Activated CD4-positive, alpha-beta memory T cell treated with anti-CD3 and anti-CD28 coated beads for 36 hours (primary cell): ENCODE results near the gene SLC44A4. TPM values are rescaled to one million over a fixed set of nuclear protein-coding genes. Genes with fewer than 3 reads are reported as not detected.
A peak's percentile ranks its signal among the peaks of the same experiment; 100 is the strongest.
"Not testable (repeated sequence)": the region's sequence is repeated elsewhere in the genome, so short reads cannot be mapped to it uniquely, and the experiment has no call there.

Source experiments
- CTCF ChIA-PET: fragments of 350-600 bp; sonication (Branson Sonifier 250); formaldehyde crosslinking; loops from one replicate; lab custom pipeline; 2021; ENCODE audit warnings: antibody characterized with exemption, inconsistent platforms; lab: Charles Lee
- POLR2A ChIA-PET: fragments of 350-600 bp; sonication (Branson Sonifier 250); formaldehyde crosslinking; loops from one replicate; lab custom pipeline; 2021; ENCODE audit warnings: antibody characterized with exemption; lab: Charles Lee
- DNase-seq: peaks from one replicate; pipeline ENCODE4 v3.0.0-alpha.2; 2020
- H3K27ac Mint-ChIP-seq: one replicate; pipeline ENCODE4 v1.8.0; 2021; ENCODE audit warnings: mixed read lengths
- H3K27me3 Mint-ChIP-seq: one replicate; pipeline ENCODE4 v1.8.0; 2021; ENCODE audit warnings: mixed read lengths
- H3K36me3 Mint-ChIP-seq: one replicate; pipeline ENCODE4 v1.8.0; 2021; ENCODE audit warnings: mixed read lengths
- H3K4me1 Mint-ChIP-seq: one replicate; pipeline ENCODE4 v1.8.0; 2021; ENCODE audit warnings: low read depth, mixed read lengths
- H3K4me3 Mint-ChIP-seq: one replicate; pipeline ENCODE4 v1.8.0; 2021; ENCODE audit warnings: mild to moderate bottlenecking, mixed read lengths
- H3K9me3 Mint-ChIP-seq: one replicate; pipeline ENCODE4 v1.8.0; 2021; ENCODE audit warnings: mixed read lengths
- intact Hi-C: fragments of 100-400 bp; cut with micrococcal nuclease; formaldehyde crosslinking; loops from one replicate; pipeline ENCODE4 v1.15.1; 2023
- total RNA-seq, 2 experiments: library from RNA; stranded (reverse); gene quantifications; one replicate each; pipeline ENCODE4 v1.2.3, GENCODE V29; 2021

Gene SLC44A4
- total RNA-seq, 2 experiments from 2014 or later: 0.17 TPM; not detected in 1

- peak overlapping the region; percentile 96 for H3K27ac Mint-ChIP-seq
- H3K4me3 Mint-ChIP-seq: peak overlapping the region; percentile 89
- no peaks in the 10 kb centered on the region for H3K9me3 Mint-ChIP-seq
- peak; percentile 85 for DNase-seq
- intact Hi-C loops: loop anchor here (2.0 to 10.0 kb wide), 5 partner anchors 15 to 1143 kb away; partner anchors contain the start of genes BRD2, GPSM3, LSM2 and LTA
- H3K27me3 Mint-ChIP-seq: no peaks in the 10 kb centered on the region
- CTCF ChIA-PET: interaction anchor here (1.6 kb wide), 1 partner anchor 14 kb away, joined by 7 read pairs; the partner anchor contains the start of gene LSM2
- peaks cover 6% of the 10 kb centered on the region for H3K36me3 Mint-ChIP-seq
- H3K4me1 Mint-ChIP-seq: peaks cover 63% of the 10 kb centered on the region
- POLR2A ChIA-PET: interaction anchor here (0.9 to 2.2 kb wide), 4 partner anchors 8 to 15 kb away, joined by 3 to 12 read pairs (median 7); partner anchors contain the start of gene LSM2
Observed at GRCh38 chr6:31821301-31822035, 57.3 kb downstream of the SLC44A4 start.

- Mint-ChIP-seq H3K4me1 (peaks cover 54% of the 10 kb centered on the region), H3K27ac (peak overlapping the region; percentile 96), H3K4me3 (peak overlapping the region; percentile 89)
- H3K27me3 Mint-ChIP-seq, H3K36me3 Mint-ChIP-seq, DNase-seq, POLR2A ChIA-PET, H3K9me3 Mint-ChIP-seq: not testable (repeated sequence)
- CTCF ChIA-PET: interaction anchor here (0.8 to 1.4 kb wide), 3 partner anchors 14 to 25 kb away, joined by 3 to 6 read pairs (median 5); partner anchors contain the start of genes LSM2 and VARS1
- intact Hi-C loops: loop anchor here (5.0 to 10.0 kb wide), 4 partner anchors 43 to 1144 kb away; partner anchors contain the start of genes BRD2, GPSM3, LTA and PBX2
Observed at GRCh38 chr6:31820399-31820798, 58.4 kb downstream of the SLC44A4 start.

GRCh38 chr6:31819871-31820299 lies 58.9 kb downstream of the SLC44A4 start:
- POLR2A ChIA-PET: interaction anchor here (0.6 kb wide), 1 partner anchor 17 kb away, joined by 3 read pairs; no protein-coding TSS in a partner anchor
- Mint-ChIP-seq H3K9me3 (no peaks in the 10 kb centered on the region), H3K36me3 (peaks cover 6% of the 10 kb centered on the region), H3K4me3 (no peak overlapping the region), H3K4me1 (peaks cover 49% of the 10 kb centered on the region), H3K27me3 (no peaks in the 10 kb centered on the region), H3K27ac (peak overlapping the region; percentile 47)
- intact Hi-C loops: loop anchor here (5.0 to 10.0 kb wide), 4 partner anchors 43 to 1145 kb away; partner anchors contain the start of genes BRD2, GPSM3, LTA and PBX2
- CTCF ChIA-PET: interaction anchor here (1.4 kb wide), 2 partner anchors 14 to 24 kb away, joined by 5 to 6 read pairs; partner anchors contain the start of genes LSM2 and VARS1
- DNase-seq: no peak

- H3K27me3 Mint-ChIP-seq, H3K9me3 Mint-ChIP-seq, intact Hi-C loops, H3K36me3 Mint-ChIP-seq: not testable (repeated sequence)
- peak overlapping the region; percentile 89 for H3K4me3 Mint-ChIP-seq
- peaks cover 52% of the 10 kb centered on the region for H3K4me1 Mint-ChIP-seq
- H3K27ac Mint-ChIP-seq: peak overlapping the region; percentile 94
- ChIA-PET CTCF (interaction anchor here (0.9 to 1.4 kb wide), 6 partner anchors 11 to 219 kb away, joined by 3 to 6 read pairs (median 4); partner anchors contain the start of genes LSM2 and VARS1), POLR2A (interaction anchor here (1.0 to 1.4 kb wide), 3 partner anchors 9 to 78 kb away, joined by 5 to 10 read pairs (median 5); partner anchors contain the start of genes HSPA1B, LSM2 and MSH5)
- peak; percentile 43 for DNase-seq
Observed at GRCh38 chr6:31817929-31818511, 60.8 kb downstream of the SLC44A4 start.

GRCh38 chr6:31817133-31817928 lies 61.5 kb downstream of the SLC44A4 start:
- intact Hi-C loops, H3K9me3 Mint-ChIP-seq, H3K27me3 Mint-ChIP-seq, DNase-seq, H3K36me3 Mint-ChIP-seq: not testable (repeated sequence)
- Mint-ChIP-seq H3K27ac (peak overlapping the region; percentile 94), H3K4me1 (peaks cover 52% of the 10 kb centered on the region), H3K4me3 (peak overlapping the region; percentile 89)
- POLR2A ChIA-PET: interaction anchor here (1.0 to 1.4 kb wide), 3 partner anchors 10 to 77 kb away, joined by 5 to 10 read pairs (median 5); partner anchors contain the start of genes HSPA1B, LSM2 and MSH5
- CTCF ChIA-PET: interaction anchor here (0.6 to 1.4 kb wide), 7 partner anchors 10 to 219 kb away, joined by 3 to 6 read pairs (median 4); partner anchors contain the start of genes LSM2 and VARS1

- ChIA-PET POLR2A (interaction anchor here (0.7 to 3.9 kb wide), 5 partner anchors 9 to 162 kb away, joined by 3 to 26 read pairs (median 5); partner anchors contain the start of genes BAG6, HSPA1B, LSM2 and VARS1), CTCF (interaction anchor here (0.6 to 1.4 kb wide), 10 partner anchors 9 to 1128 kb away, joined by 3 to 8 read pairs (median 4); partner anchors contain the start of genes HSPA1B, LSM2 and VARS1)
- peak; percentile 82 for DNase-seq
- H3K9me3 Mint-ChIP-seq: no peaks in the 10 kb centered on the region
- H3K27ac Mint-ChIP-seq: peak within 1 kb of the TSS; percentile 95
- peak within 1 kb of the TSS; percentile 85 for H3K4me3 Mint-ChIP-seq
- no peaks in the 10 kb centered on the region for H3K27me3 Mint-ChIP-seq
- H3K36me3 Mint-ChIP-seq: peaks cover 4% of the 10 kb centered on the region
- intact Hi-C loops: loop anchor here (2.0 kb wide), 1 partner anchor 20 kb away; no protein-coding TSS in a partner anchor
- H3K4me1 Mint-ChIP-seq: peaks cover 57% of the 10 kb centered on the region
Observed at GRCh38 chr6:31815025-31815838, 63.6 kb downstream of the SLC44A4 start, which contains the start of the genes HSPA1A and HSPA1L. TSS of gene HSPA1A (plus strand) at chr6:31815543. CDS start at chr6:31815757, 214 bp downstream. TSS of gene HSPA1L (minus strand) at chr6:31815283. CDS start at chr6:31811972, 3,311 bp downstream.

GRCh38 chr6:31814677-31815024 lies 64.1 kb downstream of the SLC44A4 start:
- H3K9me3 Mint-ChIP-seq: no peaks in the 10 kb centered on the region
- H3K4me3 Mint-ChIP-seq: peak overlapping the region; percentile 85
- peak overlapping the region; percentile 92 for H3K27ac Mint-ChIP-seq
- intact Hi-C loops: loop anchor here (2.0 kb wide), 1 partner anchor 20 kb away; no protein-coding TSS in a partner anchor
- CTCF ChIA-PET: interaction anchor here (0.7 to 2.6 kb wide), 11 partner anchors 8 to 111 kb away, joined by 3 to 14 read pairs (median 3); partner anchors contain the start of genes HSPA1B, MSH5 and VARS1
- H3K27me3 Mint-ChIP-seq: no peaks in the 10 kb centered on the region
- peaks cover 54% of the 10 kb centered on the region for H3K4me1 Mint-ChIP-seq
- peaks cover 5% of the 10 kb centered on the region for H3K36me3 Mint-ChIP-seq
- DNase-seq: peak; percentile 85
- POLR2A ChIA-PET: interaction anchor here (0.6 to 3.9 kb wide), 7 partner anchors 8 to 150 kb away, joined by 3 to 26 read pairs (median 12); partner anchors contain the start of genes CLIC1, GPANK1, HSPA1B and LSM2

GRCh38 chr6:31813465-31813849 lies 65.3 kb downstream of the SLC44A4 start:
- ChIA-PET POLR2A (interaction anchor here (0.8 to 3.9 kb wide), 8 partner anchors 8 to 237 kb away, joined by 3 to 26 read pairs (median 8); partner anchors contain the start of genes CLIC1, HSPA1B and VARS1), CTCF (interaction anchor here (0.9 to 2.6 kb wide), 6 partner anchors 11 to 75 kb away, joined by 3 to 14 read pairs (median 7); partner anchors contain the start of genes HSPA1B, MSH5 and VARS1)
- Mint-ChIP-seq H3K27me3 (no peaks in the 10 kb centered on the region), H3K9me3 (no peaks in the 10 kb centered on the region), H3K4me3 (peak overlapping the region; percentile 63), H3K36me3 (peaks cover 7% of the 10 kb centered on the region), H3K27ac (peak overlapping the region; percentile 95), H3K4me1 (peaks cover 46% of the 10 kb centered on the region)
- intact Hi-C loops: loop anchor here (2.0 kb wide), 3 partner anchors 13 to 75 kb away; partner anchors contain the start of gene HSPA1B
- no peak for DNase-seq
